ENCODE measurements around the gene CHRNG. TPM values are rescaled to one million over a fixed set of nuclear protein-coding genes. Genes with fewer than 3 reads are reported as not detected.
"Not testable (repeated sequence)": the region's sequence is repeated elsewhere in the genome, so short reads cannot be mapped to it uniquely, and the experiment has no call there.

The CHRNG gene
- total and polyA plus RNA-seq, 2 experiments from 2014 or later = 0.28 TPM; not detected in 1

- no peaks in the 10 kb centered on the region for H3K4me1 ChIP-seq (ENCODE audit: low read depth)
- H3K9me3 ChIP-seq (ENCODE audit: low read depth) = no peaks in the 10 kb centered on the region
- H3K4me3 ChIP-seq = no peak overlapping the region
- H3K36me3 ChIP-seq = peaks cover 51% of the 10 kb centered on the region
- no peak for DNase-seq (ENCODE audit: low read depth in 1 of 2, low spot score in 1 of 2)
- H3K27me3 ChIP-seq = no peaks in the 10 kb centered on the region
- no peak overlapping the region for H3K27ac ChIP-seq
- TF ChIP-seq CTCF (IDR thresholded peaks at IDR 0.05; ENCODE audit: low read depth, low read length) = no peak
These were observed 24.1 kb downstream of the CHRNG start for GRCh38 chr2:232563580-232563979.

GRCh38 chr2:232567721-232568120 lies 28.2 kb downstream of the CHRNG start:
- no peak for DNase-seq (ENCODE audit: low read depth in 1 of 2, low spot score in 1 of 2)
- no peak for TF ChIP-seq CTCF (IDR thresholded peaks at IDR 0.05; ENCODE audit: low read depth, low read length)
- Histone ChIP-seq H3K36me3 (peaks cover 48% of the 10 kb centered on the region), H3K27me3 (no peaks in the 10 kb centered on the region), H3K4me3 (no peak overlapping the region), H3K9me3 (ENCODE audit: low read depth) (no peaks in the 10 kb centered on the region), H3K4me1 (ENCODE audit: low read depth) (no peaks in the 10 kb centered on the region), H3K27ac (no peak overlapping the region)

GRCh38 chr2:232568161-232568560 lies 28.7 kb downstream of the CHRNG start:
- peak in 1 of 2 donors; percentile 38 for DNase-seq (ENCODE audit: low read depth in 1 of 2, low spot score in 1 of 2)
- no peaks in the 10 kb centered on the region for H3K4me1 ChIP-seq (ENCODE audit: low read depth)
- peaks cover 48% of the 10 kb centered on the region for H3K36me3 ChIP-seq
- TF ChIP-seq CTCF (IDR thresholded peaks at IDR 0.05; ENCODE audit: low read depth, low read length) = no peak
- H3K9me3 ChIP-seq (ENCODE audit: low read depth) = no peaks in the 10 kb centered on the region
- H3K27me3 ChIP-seq = no peaks in the 10 kb centered on the region
- H3K27ac ChIP-seq = no peak overlapping the region
- no peak overlapping the region for H3K4me3 ChIP-seq

- H3K4me3 ChIP-seq = no peak overlapping the region
- no peak overlapping the region for H3K27ac ChIP-seq
- DNase-seq (ENCODE audit: low read depth in 1 of 2, low spot score in 1 of 2) = no peak
- no peaks in the 10 kb centered on the region for H3K9me3 ChIP-seq (ENCODE audit: low read depth)
- H3K36me3 ChIP-seq = peaks cover 52% of the 10 kb centered on the region
- H3K27me3 ChIP-seq = no peaks in the 10 kb centered on the region
- H3K4me1 ChIP-seq (ENCODE audit: low read depth) = no peaks in the 10 kb centered on the region
- no peak for TF ChIP-seq CTCF (IDR thresholded peaks at IDR 0.05; ENCODE audit: low read depth, low read length)
These were observed 30.0 kb downstream of the CHRNG start for GRCh38 chr2:232569541-232569940.

GRCh38 chr2:232570481-232570880 lies 31.0 kb downstream of the CHRNG start:
- peaks cover 51% of the 10 kb centered on the region for H3K36me3 ChIP-seq
- not testable (repeated sequence) for H3K9me3 ChIP-seq (ENCODE audit: low read depth); H3K4me3 ChIP-seq; H3K4me1 ChIP-seq (ENCODE audit: low read depth); H3K27ac ChIP-seq; DNase-seq (ENCODE audit: low read depth in 1 of 2, low spot score in 1 of 2); H3K27me3 ChIP-seq

GRCh38 chr2:232571026-232571474 lies 31.6 kb downstream of the CHRNG start:
- Histone ChIP-seq H3K4me1 (ENCODE audit: low read depth) (no peaks in the 10 kb centered on the region), H3K9me3 (ENCODE audit: low read depth) (no peaks in the 10 kb centered on the region), H3K36me3 (peaks cover 50% of the 10 kb centered on the region), H3K27me3 (no peaks in the 10 kb centered on the region), H3K27ac (no peak overlapping the region), H3K4me3 (no peak overlapping the region)
- peak in 1 of 2 donors; percentile 13 for DNase-seq (ENCODE audit: low read depth in 1 of 2, low spot score in 1 of 2)
- no peak for TF ChIP-seq CTCF (IDR thresholded peaks at IDR 0.05; ENCODE audit: low read depth, low read length)
